ENCODE measurements around the gene U2AF2. TPM values are rescaled to one million over a fixed set of nuclear protein-coding genes. Genes with fewer than 3 reads are reported as not detected.

Gene U2AF2
- total RNA-seq, 2 experiments from 2014 or later: 211 to 264 TPM

DNA sequence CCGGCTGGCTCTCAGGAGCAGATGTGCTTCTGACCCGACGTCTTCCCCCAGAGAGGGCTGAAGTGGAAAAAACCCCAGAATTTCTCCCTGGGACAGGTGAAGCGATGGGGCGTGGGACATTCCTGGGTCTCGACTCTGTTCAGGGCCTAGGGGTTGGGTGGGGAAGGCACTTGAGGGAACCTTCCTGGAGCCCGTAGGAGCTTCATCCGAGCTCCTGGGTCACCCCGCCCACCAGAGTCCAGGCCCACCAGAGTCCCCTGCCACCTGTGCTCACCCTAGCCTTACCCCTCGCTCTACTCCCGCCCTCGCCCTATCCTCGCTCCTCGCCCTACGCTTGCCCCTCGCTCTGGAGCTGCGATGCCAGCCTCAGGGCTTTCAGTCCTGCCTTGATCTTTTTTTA is 43.4 kb downstream of the U2AF2 start:
- Histone ChIP-seq H4K20me1 (ENCODE audit: insufficient read depth, low read length) (no peaks in the 10 kb centered on the region), H3K27ac (ENCODE audit: low read depth, low read length, poor library complexity, severe bottlenecking) (no peak overlapping the region), H3K36me3 (ENCODE audit: insufficient read depth, low read length) (peaks cover 87% of the 10 kb centered on the region), H3K4me2 (ENCODE audit: low read length) (no peak overlapping the region), H2AFZ (ENCODE audit: low read length) (no peak overlapping the region), H3K4me3 (ENCODE audit: low read depth, low read length, poor library complexity, severe bottlenecking) (no peak overlapping the region), H3K79me2 (ENCODE audit: insufficient read depth, low read depth, low read length) (no peaks in the 10 kb centered on the region), H3K9me2 (ENCODE audit: insufficient read depth, low read length) (no peaks in the 10 kb centered on the region), H3K9me3 (ENCODE audit: low read length) (no peaks in the 10 kb centered on the region), H3K4me1 (ENCODE audit: insufficient read depth, low read length, poor library complexity, severe bottlenecking) (no peaks in the 10 kb centered on the region)
- CTCF ChIA-PET (ENCODE audit: unreplicated experiment): interaction anchor here (0.5 kb wide), 1 partner anchor 11 kb away, joined by 4 read pairs; no protein-coding TSS in a partner anchor
- intact Hi-C loops (cut with micrococcal nuclease; ENCODE audit: unreplicated experiment): no loop called here
- no peak for DNase-seq (ENCODE audit: low spot score)
- POLR2A ChIA-PET: no interaction called here
- TF ChIP-seq EZH2phosphoT487 (IDR thresholded peaks at IDR 0.05; ENCODE audit: borderline replicate concordance, low read depth, low read length): no peak
- TF ChIP-seq, protein P1, sequence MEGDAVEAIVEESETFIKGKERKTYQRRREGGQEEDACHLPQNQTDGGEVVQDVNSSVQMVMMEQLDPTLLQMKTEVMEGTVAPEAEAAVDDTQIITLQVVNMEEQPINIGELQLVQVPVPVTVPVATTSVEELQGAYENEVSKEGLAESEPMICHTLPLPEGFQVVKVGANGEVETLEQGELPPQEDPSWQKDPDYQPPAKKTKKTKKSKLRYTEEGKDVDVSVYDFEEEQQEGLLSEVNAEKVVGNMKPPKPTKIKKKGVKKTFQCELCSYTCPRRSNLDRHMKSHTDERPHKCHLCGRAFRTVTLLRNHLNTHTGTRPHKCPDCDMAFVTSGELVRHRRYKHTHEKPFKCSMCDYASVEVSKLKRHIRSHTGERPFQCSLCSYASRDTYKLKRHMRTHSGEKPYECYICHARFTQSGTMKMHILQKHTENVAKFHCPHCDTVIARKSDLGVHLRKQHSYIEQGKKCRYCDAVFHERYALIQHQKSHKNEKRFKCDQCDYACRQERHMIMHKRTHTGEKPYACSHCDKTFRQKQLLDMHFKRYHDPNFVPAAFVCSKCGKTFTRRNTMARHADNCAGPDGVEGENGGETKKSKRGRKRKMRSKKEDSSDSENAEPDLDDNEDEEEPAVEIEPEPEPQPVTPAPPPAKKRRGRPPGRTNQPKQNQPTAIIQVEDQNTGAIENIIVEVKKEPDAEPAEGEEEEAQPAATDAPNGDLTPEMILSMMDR (conservative IDR thresholded peaks at IDR 0.05; ENCODE audit: low read length): no peak
- BruUV-seq (replicated peaks): no TSS peak

DNA sequence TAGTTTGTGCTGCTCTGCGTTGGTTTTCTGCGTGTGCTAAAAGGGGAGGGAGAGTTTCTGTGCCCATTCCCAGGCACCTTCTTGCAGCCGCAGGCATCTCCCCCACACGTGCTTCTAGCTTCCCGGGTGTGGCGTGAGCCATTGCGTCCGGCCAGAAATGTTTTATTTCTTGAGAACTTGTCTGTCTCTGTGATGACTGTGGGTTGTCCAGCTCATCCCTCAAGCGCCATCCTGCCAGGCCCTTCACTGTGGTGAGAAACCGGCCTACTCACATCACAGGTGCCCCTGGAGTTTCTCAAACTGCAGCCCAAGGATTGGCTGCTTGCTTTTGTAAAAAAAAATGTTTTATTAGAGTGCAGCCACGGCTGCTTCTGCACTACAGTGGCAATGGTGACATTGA is 44.4 kb downstream of the U2AF2 start:
- no peaks in the 10 kb centered on the region for H3K9me3 ChIP-seq (ENCODE audit: low read length)
- intact Hi-C loops (cut with micrococcal nuclease; ENCODE audit: unreplicated experiment): no loop called here
- H3K27ac ChIP-seq (ENCODE audit: low read depth, low read length, poor library complexity, severe bottlenecking): no peak overlapping the region
- CTCF ChIA-PET (ENCODE audit: unreplicated experiment): no interaction called here
- no peaks in the 10 kb centered on the region for H4K20me1 ChIP-seq (ENCODE audit: insufficient read depth, low read length)
- no peak overlapping the region for H3K4me2 ChIP-seq (ENCODE audit: low read length)
- BruUV-seq (replicated peaks): no TSS peak
- H3K4me3 ChIP-seq (ENCODE audit: low read depth, low read length, poor library complexity, severe bottlenecking): no peak overlapping the region
- TF ChIP-seq, protein P1 (conservative IDR thresholded peaks at IDR 0.05; ENCODE audit: low read length): no peak
- TF ChIP-seq EZH2phosphoT487 (IDR thresholded peaks at IDR 0.05; ENCODE audit: borderline replicate concordance, low read depth, low read length): no peak
- no peaks in the 10 kb centered on the region for H3K4me1 ChIP-seq (ENCODE audit: insufficient read depth, low read length, poor library complexity, severe bottlenecking)
- H2AFZ ChIP-seq (ENCODE audit: low read length): no peak overlapping the region
- H3K36me3 ChIP-seq (ENCODE audit: insufficient read depth, low read length): peaks cover 87% of the 10 kb centered on the region
- H3K9me2 ChIP-seq (ENCODE audit: insufficient read depth, low read length): no peaks in the 10 kb centered on the region
- DNase-seq (ENCODE audit: low spot score): no peak
- H3K79me2 ChIP-seq (ENCODE audit: insufficient read depth, low read depth, low read length): no peaks in the 10 kb centered on the region
- POLR2A ChIA-PET: no interaction called here

DNA sequence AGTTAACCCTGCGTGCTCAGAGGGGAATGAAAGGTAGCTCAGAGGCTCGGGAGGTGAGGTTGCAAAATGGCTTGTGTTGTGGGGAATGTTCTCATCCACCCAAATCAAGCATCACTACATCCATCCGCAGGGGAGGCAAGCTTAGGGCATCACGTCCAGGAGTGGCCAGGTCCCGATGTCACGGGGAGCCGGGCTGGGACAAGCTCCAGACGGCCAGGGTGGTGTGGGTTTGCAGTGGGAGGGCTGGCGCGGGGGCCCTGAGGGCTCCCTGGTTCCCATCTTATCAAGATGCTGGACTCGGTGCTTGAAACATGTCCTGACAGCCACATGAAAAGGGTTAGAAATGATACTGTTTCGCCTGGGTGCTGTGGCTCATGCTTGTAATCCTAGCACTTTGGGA is 46.0 kb downstream of the U2AF2 start:
- intact Hi-C loops (cut with micrococcal nuclease; ENCODE audit: unreplicated experiment): no loop called here
- Histone ChIP-seq H3K79me2 (ENCODE audit: insufficient read depth, low read depth, low read length) (no peaks in the 10 kb centered on the region), H3K36me3 (ENCODE audit: insufficient read depth, low read length) (peaks cover 80% of the 10 kb centered on the region), H2AFZ (ENCODE audit: low read length) (no peak overlapping the region), H3K4me3 (ENCODE audit: low read depth, low read length, poor library complexity, severe bottlenecking) (no peak overlapping the region), H3K27ac (ENCODE audit: low read depth, low read length, poor library complexity, severe bottlenecking) (no peak overlapping the region), H3K9me3 (ENCODE audit: low read length) (no peaks in the 10 kb centered on the region), H3K9me2 (ENCODE audit: insufficient read depth, low read length) (no peaks in the 10 kb centered on the region), H4K20me1 (ENCODE audit: insufficient read depth, low read length) (no peaks in the 10 kb centered on the region), H3K4me2 (ENCODE audit: low read length) (no peak overlapping the region), H3K4me1 (ENCODE audit: insufficient read depth, low read length, poor library complexity, severe bottlenecking) (no peaks in the 10 kb centered on the region)
- CTCF ChIA-PET (ENCODE audit: unreplicated experiment): no interaction called here
- TF ChIP-seq, protein P1 (conservative IDR thresholded peaks at IDR 0.05; ENCODE audit: low read length): no peak
- no peak for TF ChIP-seq EZH2phosphoT487 (IDR thresholded peaks at IDR 0.05; ENCODE audit: borderline replicate concordance, low read depth, low read length)
- POLR2A ChIA-PET: no interaction called here
- no peak for DNase-seq (ENCODE audit: low spot score)
- BruUV-seq (replicated peaks): no TSS peak

All from OCI-LY7 (cell line).